Activated CD4-positive, alpha-beta memory T cell treated with anti-CD3 and anti-CD28 coated beads for 36 hours (primary cell): ENCODE measurements around the gene MTUS2. TPM values are rescaled to one million over a fixed set of nuclear protein-coding genes. Genes with fewer than 3 reads are reported as not detected.

ENCODE experiments used
- CTCF ChIA-PET: fragments of 350-600 bp; sonication (Branson Sonifier 250); formaldehyde crosslinking; loops from one replicate; lab custom pipeline; 2021; ENCODE audit warnings: antibody characterized with exemption, inconsistent platforms; lab: Charles Lee
- POLR2A ChIA-PET: fragments of 350-600 bp; sonication (Branson Sonifier 250); formaldehyde crosslinking; loops from one replicate; lab custom pipeline; 2021; ENCODE audit warnings: antibody characterized with exemption; lab: Charles Lee
- DNase-seq: peaks from one replicate; pipeline ENCODE4 v3.0.0-alpha.2; 2020
- H3K27ac Mint-ChIP-seq: one replicate; pipeline ENCODE4 v1.8.0; 2021; ENCODE audit warnings: mixed read lengths
- H3K27me3 Mint-ChIP-seq: one replicate; pipeline ENCODE4 v1.8.0; 2021; ENCODE audit warnings: mixed read lengths
- H3K36me3 Mint-ChIP-seq: one replicate; pipeline ENCODE4 v1.8.0; 2021; ENCODE audit warnings: mixed read lengths
- H3K4me1 Mint-ChIP-seq: one replicate; pipeline ENCODE4 v1.8.0; 2021; ENCODE audit warnings: low read depth, mixed read lengths
- H3K4me3 Mint-ChIP-seq: one replicate; pipeline ENCODE4 v1.8.0; 2021; ENCODE audit warnings: mild to moderate bottlenecking, mixed read lengths
- H3K9me3 Mint-ChIP-seq: one replicate; pipeline ENCODE4 v1.8.0; 2021; ENCODE audit warnings: mixed read lengths
- intact Hi-C: fragments of 100-400 bp; cut with micrococcal nuclease; formaldehyde crosslinking; loops from one replicate; pipeline ENCODE4 v1.15.1; 2023
- total RNA-seq, 2 experiments: library from RNA; stranded (reverse); gene quantifications; one replicate each; pipeline ENCODE4 v1.2.3, GENCODE V29; 2021

The MTUS2 gene
- total RNA-seq, 2 experiments from 2014 or later, result not detected

DNA sequence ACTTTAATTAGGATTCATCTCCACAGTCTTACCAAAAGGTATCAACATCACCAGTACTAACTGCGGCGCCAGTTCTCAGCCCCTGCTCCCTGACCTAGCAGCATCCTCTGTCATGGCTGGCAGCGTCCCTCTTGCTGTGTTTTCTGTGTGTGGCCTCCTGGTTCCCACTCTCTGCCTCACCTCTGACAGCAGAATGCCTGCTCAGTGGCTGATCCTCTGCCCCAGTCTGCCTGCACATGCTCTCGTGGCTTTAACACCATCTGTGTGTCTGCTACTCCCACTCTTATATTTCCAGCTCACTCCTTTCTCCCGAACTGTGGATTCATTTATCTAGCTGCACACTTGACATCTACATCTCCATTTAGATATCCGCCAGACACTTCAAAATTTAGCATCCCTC, 341.5 kb downstream of the MTUS2 start:
- DNase-seq, result no peak
- no peaks in the 10 kb centered on the region for H3K27me3 Mint-ChIP-seq
- no peaks in the 10 kb centered on the region for H3K4me1 Mint-ChIP-seq
- CTCF ChIA-PET, result no interaction called here
- POLR2A ChIA-PET, result no interaction called here
- H3K4me3 Mint-ChIP-seq, result no peak overlapping the region
- no peaks in the 10 kb centered on the region for H3K9me3 Mint-ChIP-seq
- intact Hi-C loops, result no loop called here
- no peaks in the 10 kb centered on the region for H3K36me3 Mint-ChIP-seq
- H3K27ac Mint-ChIP-seq, result no peak overlapping the region

DNA sequence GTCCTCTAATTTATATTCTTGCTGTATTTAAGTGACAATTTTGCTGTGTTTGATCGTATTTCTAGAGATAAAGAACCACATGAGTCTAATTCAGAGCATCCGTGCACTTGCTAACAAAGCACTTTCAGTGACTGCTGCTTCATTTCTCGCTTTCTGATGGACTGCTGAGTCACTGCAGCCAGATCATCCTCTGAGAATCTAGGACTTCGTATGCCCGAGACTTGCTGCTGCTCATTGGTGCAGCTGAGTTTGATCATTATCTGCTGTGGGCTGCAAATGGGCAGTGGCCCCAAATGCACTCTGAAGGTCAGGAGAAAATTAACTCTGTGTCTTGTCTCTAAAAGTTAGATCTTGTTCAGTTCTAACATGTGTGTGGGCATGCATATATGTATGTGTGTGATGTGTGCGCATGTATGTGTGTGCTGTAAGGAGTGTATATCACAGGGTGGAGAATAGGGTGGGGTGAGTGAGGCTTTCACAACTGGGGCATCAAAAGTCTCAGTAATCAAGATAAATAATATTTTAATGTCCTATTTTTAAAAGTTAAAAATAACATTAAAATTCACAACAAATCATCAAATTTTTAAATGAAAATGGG, 342.6 kb downstream of the MTUS2 start:
- intact Hi-C loops, result no loop called here
- no peak overlapping the region for H3K4me3 Mint-ChIP-seq
- H3K27ac Mint-ChIP-seq, result no peak overlapping the region
- ChIA-PET POLR2A (no interaction called here), CTCF (no interaction called here)
- H3K36me3 Mint-ChIP-seq, result no peaks in the 10 kb centered on the region
- no peaks in the 10 kb centered on the region for H3K27me3 Mint-ChIP-seq
- DNase-seq, result no peak
- no peaks in the 10 kb centered on the region for H3K4me1 Mint-ChIP-seq
- no peaks in the 10 kb centered on the region for H3K9me3 Mint-ChIP-seq

DNA sequence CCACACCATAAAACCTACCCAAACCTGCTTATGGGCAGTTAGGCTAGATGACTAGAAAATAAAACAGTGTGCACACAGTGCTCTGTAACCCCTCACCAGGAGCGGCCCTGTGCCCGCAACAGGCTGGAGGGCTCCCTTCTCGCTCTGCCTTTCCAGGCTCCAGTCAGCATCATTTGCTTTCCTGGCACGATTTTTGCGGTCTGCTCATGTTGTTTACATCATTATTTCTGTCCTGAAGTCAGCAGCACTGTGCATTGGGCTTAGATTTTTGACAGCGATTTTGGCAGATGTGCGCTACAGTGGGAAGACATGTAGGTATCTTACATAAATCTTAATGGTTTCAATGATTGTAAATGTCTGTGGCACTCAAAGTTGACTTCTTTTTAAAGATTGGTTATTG, 344.0 kb downstream of the MTUS2 start:
- H3K9me3 Mint-ChIP-seq, result no peaks in the 10 kb centered on the region
- H3K4me1 Mint-ChIP-seq, result no peaks in the 10 kb centered on the region
- H3K36me3 Mint-ChIP-seq, result no peaks in the 10 kb centered on the region
- ChIA-PET CTCF (no interaction called here), POLR2A (no interaction called here)
- DNase-seq, result no peak
- H3K27ac Mint-ChIP-seq, result no peak overlapping the region
- intact Hi-C loops, result no loop called here
- H3K4me3 Mint-ChIP-seq, result no peak overlapping the region
- no peaks in the 10 kb centered on the region for H3K27me3 Mint-ChIP-seq

DNA sequence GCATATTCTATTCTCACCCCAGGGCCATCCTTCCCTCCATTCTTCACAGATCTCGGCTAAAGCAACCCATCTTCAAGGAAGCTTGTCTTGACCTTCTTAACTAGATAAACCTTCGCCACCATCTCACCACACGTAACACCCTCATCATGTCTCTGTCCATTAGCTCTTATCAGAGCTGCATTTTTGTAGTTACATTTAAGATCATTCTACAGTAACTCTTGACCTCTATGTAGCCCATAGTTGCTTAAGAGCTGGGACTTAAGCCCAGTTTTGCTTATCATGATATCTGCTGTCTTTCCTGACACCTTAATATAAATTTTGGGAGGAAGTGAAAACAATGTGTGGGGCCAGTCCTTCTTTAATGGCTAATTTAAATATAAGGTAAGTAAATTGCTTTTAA, 345.1 kb downstream of the MTUS2 start:
- no peak for DNase-seq
- no peak overlapping the region for H3K27ac Mint-ChIP-seq
- ChIA-PET POLR2A (no interaction called here), CTCF (no interaction called here)
- H3K9me3 Mint-ChIP-seq, result no peaks in the 10 kb centered on the region
- H3K4me3 Mint-ChIP-seq, result no peak overlapping the region
- no peaks in the 10 kb centered on the region for H3K27me3 Mint-ChIP-seq
- no peaks in the 10 kb centered on the region for H3K36me3 Mint-ChIP-seq
- no peaks in the 10 kb centered on the region for H3K4me1 Mint-ChIP-seq
- intact Hi-C loops, result no loop called here

DNA sequence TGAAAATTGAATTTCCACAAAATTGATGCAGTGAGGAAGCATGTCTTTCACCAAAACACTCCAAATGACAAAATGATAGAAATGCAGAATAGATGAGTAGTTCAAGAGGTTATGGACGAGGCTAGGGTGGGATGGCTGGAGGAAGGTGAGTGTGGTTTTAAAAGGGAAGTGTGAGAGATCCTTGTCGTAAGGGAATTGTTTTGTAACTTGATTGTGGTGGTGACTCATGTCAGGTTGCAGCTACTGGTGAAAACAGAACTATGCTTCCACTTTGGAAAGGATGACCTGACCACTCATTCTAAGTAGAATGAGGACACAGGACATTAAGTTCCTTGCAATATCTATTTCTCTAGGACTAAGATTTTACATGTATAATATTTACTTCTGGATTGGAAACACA, 345.7 kb downstream of the MTUS2 start:
- H3K9me3 Mint-ChIP-seq, result no peaks in the 10 kb centered on the region
- H3K4me1 Mint-ChIP-seq, result no peaks in the 10 kb centered on the region
- DNase-seq, result no peak
- ChIA-PET POLR2A (no interaction called here), CTCF (no interaction called here)
- no peak overlapping the region for H3K27ac Mint-ChIP-seq
- intact Hi-C loops, result no loop called here
- no peak overlapping the region for H3K4me3 Mint-ChIP-seq
- no peaks in the 10 kb centered on the region for H3K36me3 Mint-ChIP-seq
- no peaks in the 10 kb centered on the region for H3K27me3 Mint-ChIP-seq

DNA sequence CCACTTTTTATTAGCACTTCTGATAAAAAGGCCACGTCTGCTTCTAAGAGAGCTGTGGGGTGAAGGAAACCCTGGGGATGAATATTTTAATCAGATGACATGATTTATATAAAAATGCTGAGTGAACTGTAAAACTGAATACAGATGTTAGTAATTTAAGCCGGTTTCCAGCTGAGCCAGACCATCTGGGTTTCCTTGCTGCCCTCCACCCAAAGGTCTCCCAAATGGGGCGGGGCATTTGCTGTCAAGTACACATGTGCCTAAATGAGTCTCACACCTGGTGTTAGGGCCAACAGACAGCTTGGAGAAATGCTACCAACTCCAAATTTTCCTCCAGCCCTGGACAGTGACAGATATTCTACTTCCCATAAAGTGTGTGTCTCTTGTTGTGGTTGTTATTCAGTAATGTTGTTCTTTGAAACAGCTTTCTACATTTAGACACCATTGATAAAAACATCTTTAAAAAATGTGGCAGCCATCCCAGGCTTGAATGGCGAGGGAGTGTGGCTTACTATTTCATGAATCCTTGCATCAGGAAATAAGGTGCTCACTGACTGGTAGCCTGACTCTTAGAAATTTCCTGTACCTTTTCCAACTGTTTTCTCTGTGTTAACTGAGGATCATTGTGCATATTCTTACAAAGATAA, 350.4 kb downstream of the MTUS2 start:
- intact Hi-C loops, result no loop called here
- CTCF ChIA-PET, result no interaction called here
- no peaks in the 10 kb centered on the region for H3K4me1 Mint-ChIP-seq
- no peak overlapping the region for H3K4me3 Mint-ChIP-seq
- no peaks in the 10 kb centered on the region for H3K27me3 Mint-ChIP-seq
- H3K9me3 Mint-ChIP-seq, result no peaks in the 10 kb centered on the region
- no peak overlapping the region for H3K27ac Mint-ChIP-seq
- H3K36me3 Mint-ChIP-seq, result no peaks in the 10 kb centered on the region
- no peak for DNase-seq
- POLR2A ChIA-PET, result no interaction called here

DNA sequence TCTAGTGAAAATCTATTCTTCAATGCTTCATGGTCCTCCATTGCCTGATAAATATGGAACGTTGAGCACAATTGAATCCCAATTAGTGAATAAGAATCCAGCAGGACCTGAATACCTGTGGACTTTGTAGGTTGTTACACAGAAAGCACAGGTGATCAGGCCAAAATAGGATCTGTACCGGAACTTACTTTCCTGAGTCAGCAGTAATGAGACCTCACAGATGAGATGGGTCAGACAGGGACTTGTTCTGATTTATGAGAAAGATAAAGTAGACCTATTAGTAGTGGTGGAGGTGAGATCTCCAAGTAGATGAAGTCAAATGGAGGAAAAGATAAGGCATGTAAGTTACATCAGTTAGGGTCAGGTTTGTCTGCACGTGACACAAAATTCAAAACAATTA, 351.1 kb downstream of the MTUS2 start:
- ChIA-PET POLR2A (no interaction called here), CTCF (no interaction called here)
- H3K4me3 Mint-ChIP-seq, result no peak overlapping the region
- H3K9me3 Mint-ChIP-seq, result no peaks in the 10 kb centered on the region
- no peaks in the 10 kb centered on the region for H3K36me3 Mint-ChIP-seq
- H3K27ac Mint-ChIP-seq, result no peak overlapping the region
- intact Hi-C loops, result no loop called here
- DNase-seq, result no peak
- H3K27me3 Mint-ChIP-seq, result no peaks in the 10 kb centered on the region
- no peaks in the 10 kb centered on the region for H3K4me1 Mint-ChIP-seq

DNA sequence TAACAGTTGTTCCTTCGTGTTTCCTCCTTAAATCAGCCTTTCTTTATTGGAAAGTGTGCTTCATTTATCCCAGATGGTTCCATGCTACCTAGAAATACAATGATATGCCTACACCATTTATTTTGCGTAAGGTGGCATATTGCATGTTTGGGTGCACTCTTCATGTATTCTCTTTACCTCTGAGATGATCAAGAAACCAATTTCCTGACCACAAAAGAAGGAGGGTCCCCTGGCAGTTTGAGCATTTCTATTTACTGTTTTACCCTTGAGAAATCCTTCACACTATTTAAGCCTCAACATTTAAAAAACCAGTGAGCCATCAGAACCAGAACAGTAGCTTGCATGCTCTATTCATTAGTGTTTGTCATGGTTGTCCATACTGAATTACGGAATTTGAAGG, 354.0 kb downstream of the MTUS2 start:
- no peak for DNase-seq
- Mint-ChIP-seq H3K27ac (no peak overlapping the region), H3K4me3 (no peak overlapping the region), H3K36me3 (no peaks in the 10 kb centered on the region), H3K4me1 (no peaks in the 10 kb centered on the region), H3K9me3 (no peaks in the 10 kb centered on the region), H3K27me3 (peaks cover 2% of the 10 kb centered on the region)
- ChIA-PET CTCF (no interaction called here), POLR2A (no interaction called here)
- intact Hi-C loops, result no loop called here

DNA sequence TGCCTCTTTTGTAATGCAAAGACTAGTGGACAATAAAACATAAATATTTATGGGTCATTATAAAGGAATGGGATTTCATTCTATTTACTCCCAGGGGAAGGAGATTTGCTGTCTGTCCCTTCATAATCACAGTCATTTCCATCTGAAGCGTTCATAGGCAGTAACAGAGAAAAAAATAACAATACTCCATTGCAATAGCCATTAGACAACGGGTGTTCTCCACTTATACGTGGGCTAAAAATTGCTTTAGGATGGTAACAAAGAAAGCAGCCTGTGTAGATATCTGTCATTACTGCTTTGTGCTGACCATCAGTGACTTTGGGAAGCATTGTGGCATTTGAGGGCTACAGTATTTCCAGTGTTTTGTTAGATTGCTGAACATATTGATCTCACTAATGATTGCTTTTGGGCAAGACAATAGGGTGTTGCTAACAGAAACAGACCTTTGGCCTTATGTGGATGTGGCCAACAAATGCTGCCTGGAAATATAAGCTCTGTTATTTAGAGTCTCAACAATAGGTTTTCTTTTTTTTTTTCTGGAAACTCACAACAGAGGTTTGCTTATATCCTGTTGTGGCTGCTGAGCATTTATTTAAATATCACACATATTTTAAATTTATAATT, 355.2 kb downstream of the MTUS2 start:
- POLR2A ChIA-PET, result no interaction called here
- H3K27ac Mint-ChIP-seq, result no peak overlapping the region
- intact Hi-C loops, result no loop called here
- no peak overlapping the region for H3K4me3 Mint-ChIP-seq
- H3K9me3 Mint-ChIP-seq, result no peaks in the 10 kb centered on the region
- peaks cover 2% of the 10 kb centered on the region for H3K27me3 Mint-ChIP-seq
- DNase-seq, result no peak
- H3K4me1 Mint-ChIP-seq, result no peaks in the 10 kb centered on the region
- CTCF ChIA-PET, result no interaction called here
- H3K36me3 Mint-ChIP-seq, result no peaks in the 10 kb centered on the region

DNA sequence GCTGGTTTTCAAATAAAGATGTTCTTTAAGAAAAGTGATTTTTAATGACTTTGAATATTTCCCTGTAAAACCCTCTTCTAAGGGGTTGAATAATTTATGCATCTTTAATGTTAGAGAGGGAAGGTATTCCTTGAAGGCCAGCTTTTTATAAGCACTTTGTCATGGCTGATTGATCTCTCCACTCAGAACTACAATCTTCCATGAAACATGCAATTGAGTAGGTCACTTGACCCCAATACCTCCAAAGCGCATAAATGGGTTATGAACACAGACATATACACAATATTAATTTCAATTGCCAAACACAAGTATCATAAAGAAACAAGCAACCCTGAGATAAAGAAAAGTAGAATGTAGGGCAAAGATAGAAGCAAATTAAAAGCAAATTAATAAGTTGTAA, 359.9 kb downstream of the MTUS2 start:
- Mint-ChIP-seq H3K27ac (no peak overlapping the region), H3K4me3 (no peak overlapping the region), H3K36me3 (peaks cover 1% of the 10 kb centered on the region), H3K27me3 (peaks cover 2% of the 10 kb centered on the region), H3K9me3 (peaks cover 17% of the 10 kb centered on the region), H3K4me1 (no peaks in the 10 kb centered on the region)
- no peak for DNase-seq
- intact Hi-C loops, result no loop called here
- ChIA-PET CTCF (no interaction called here), POLR2A (no interaction called here)

DNA sequence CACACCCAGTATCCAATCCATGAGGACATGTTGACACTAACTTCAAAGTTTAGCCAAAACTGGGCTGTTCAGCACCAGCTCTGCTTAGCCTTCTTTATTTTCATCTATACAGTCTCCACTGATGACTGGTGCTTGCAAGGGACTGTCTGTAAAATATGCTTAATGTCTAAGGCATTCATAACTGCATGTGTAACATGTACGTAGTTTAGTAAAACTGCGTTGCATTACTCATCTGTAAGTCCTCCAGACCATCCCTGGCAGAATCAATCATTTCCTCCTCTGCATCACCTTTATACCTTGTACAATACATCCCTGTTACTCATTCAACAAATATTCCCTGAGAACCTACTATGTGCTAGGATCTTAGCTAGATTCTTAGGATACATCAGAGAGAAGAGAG, 362.1 kb downstream of the MTUS2 start:
- DNase-seq, result no peak
- ChIA-PET CTCF (no interaction called here), POLR2A (no interaction called here)
- peaks cover 29% of the 10 kb centered on the region for H3K9me3 Mint-ChIP-seq
- no peak overlapping the region for H3K4me3 Mint-ChIP-seq
- no peaks in the 10 kb centered on the region for H3K4me1 Mint-ChIP-seq
- intact Hi-C loops, result no loop called here
- H3K27me3 Mint-ChIP-seq, result peaks cover 2% of the 10 kb centered on the region
- no peak overlapping the region for H3K27ac Mint-ChIP-seq
- peaks cover 5% of the 10 kb centered on the region for H3K36me3 Mint-ChIP-seq

DNA sequence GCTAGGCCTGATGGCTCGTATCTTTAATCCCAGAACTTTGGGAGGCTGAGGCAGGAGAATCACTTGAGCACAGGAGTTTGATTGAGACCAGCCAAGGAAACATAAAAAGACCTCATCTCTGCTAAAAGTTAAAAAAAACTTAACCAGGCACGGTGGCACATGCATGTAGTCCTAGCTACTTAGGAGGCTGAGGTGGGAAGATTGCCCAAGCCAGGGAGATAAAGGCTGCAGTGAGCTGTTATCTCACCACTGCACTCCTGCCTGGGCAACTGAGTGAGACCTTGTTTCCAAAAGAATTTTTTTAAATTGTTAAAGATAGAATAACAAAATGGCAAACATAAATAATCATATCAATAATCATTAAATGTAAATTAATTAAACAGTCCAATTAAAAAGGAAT, 365.8 kb downstream of the MTUS2 start:
- POLR2A ChIA-PET, result no interaction called here
- CTCF ChIA-PET, result no interaction called here
- Mint-ChIP-seq H3K9me3 (peaks cover 29% of the 10 kb centered on the region), H3K4me3 (no peak overlapping the region), H3K27me3 (no peaks in the 10 kb centered on the region), H3K36me3 (peaks cover 5% of the 10 kb centered on the region), H3K4me1 (no peaks in the 10 kb centered on the region), H3K27ac (no peak overlapping the region)
- DNase-seq, result no peak
- intact Hi-C loops, result no loop called here

DNA sequence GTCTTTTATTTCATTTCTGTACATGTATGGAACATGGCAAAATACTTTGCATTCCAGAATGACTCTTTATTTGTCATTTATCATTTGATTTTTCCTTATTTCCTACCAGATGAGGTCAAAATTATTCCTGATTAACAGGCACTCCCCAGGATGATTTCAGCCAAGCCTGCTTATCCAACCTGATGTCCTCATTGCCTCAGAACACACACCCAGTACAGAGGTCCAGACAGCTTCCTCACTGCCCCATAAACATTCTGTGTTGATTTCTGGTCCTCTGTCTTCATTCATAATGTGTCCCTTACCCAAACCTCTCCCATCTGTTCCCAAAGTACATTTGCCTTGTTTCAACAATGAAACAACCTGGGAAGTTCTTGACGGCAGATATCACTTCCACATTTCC, 367.4 kb downstream of the MTUS2 start:
- no peak for DNase-seq
- Mint-ChIP-seq H3K9me3 (peaks cover 29% of the 10 kb centered on the region), H3K27ac (no peak overlapping the region), H3K36me3 (peaks cover 5% of the 10 kb centered on the region), H3K4me1 (no peaks in the 10 kb centered on the region), H3K4me3 (no peak overlapping the region), H3K27me3 (no peaks in the 10 kb centered on the region)
- ChIA-PET POLR2A (no interaction called here), CTCF (no interaction called here)
- intact Hi-C loops, result no loop called here
